SK-N-DZ (cell line): Measurements from ENCODE around the gene GTSF1L.

Experiments used
- DNase-seq: peaks from one replicate; pipeline ENCODE4 v3.0.0-alpha.2; 2015; ENCODE audit warnings: low spot score

The GTSF1L gene

DNA sequence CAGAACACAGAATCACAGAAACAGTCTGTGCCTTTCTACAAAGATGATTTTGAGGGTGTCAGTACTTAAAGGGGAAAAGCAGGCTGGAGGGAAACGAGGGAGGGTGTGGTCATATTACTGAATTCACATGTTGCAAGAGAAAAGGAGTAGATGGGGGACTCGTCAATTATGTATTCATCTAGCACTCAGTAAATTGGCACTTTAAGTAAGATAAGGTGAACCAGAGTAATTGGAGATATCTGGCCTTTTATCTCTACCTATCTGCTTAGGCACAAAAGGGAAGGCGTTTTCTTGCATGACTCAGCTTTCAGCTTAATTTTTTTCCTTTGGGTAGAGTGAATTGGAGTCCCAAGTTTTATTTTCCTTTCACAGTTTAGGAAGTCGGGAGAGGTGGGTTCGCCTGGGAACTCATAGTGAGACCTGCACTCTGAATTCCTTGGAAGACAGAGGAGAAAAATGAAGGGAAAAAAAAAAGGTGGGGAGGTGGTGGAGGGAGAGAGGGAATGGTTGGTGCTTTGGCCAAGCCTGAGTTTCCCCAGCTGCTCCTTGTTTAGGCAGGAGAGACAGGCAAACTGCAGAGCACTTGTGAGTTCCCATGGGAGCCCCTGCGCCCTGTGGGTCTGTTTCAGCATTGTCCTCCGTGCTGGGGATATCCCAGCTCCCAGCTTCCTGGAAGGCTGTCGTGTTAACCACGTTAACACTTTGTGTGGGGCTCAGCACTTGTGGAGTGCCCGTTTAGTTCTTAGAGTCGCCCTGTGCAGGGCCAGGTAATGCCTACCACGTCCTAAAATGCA lies 19.7 kb upstream of the GTSF1L start:
- peak; percentile 64 for DNase-seq

- no peak for DNase-seq
Observed at GRCh38 chr20:43744966-43745730, 18.3 kb upstream of the GTSF1L start.

DNA sequence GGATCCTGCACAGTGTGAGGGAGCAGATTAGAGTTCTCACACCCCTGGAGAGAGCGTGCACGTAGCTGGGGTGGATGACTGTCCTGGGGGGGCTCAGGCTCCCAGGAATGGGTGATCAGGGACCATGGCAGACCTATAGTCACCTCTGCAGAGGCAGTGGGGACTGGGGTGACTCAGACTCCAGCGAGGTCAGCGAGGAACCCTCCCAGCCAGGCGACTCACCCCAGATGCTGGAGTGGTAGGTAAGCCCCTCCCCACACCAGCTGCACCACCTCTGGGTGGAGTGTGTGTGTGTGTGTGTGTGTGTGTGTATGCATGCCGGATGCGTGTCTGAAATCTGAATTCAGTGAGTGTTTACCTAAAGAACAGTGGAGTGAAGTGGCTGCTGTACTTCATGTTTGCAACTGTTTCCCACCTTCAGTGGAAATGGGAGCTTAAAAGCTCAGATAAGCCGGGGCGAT lies 17.4 kb upstream of the GTSF1L start:
- no peak for DNase-seq

DNA sequence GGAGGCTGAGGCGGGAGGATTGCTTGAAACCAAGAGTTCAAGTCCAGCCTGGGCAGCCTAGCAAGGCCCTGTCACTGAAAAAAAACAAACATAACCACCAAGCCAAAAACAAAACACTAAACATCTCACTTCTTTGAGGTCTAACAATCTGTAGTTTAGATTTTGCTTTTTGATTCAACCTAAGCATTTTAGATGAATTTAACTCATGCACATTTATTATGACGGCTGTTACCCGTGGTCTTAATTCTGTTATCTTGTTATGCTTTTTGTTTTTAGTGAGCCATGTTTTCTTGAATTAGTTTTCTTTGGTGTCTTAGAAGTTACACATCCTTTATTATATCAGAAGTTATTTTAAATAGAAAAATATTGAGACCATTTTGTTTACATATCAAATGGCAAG lies 13.8 kb upstream of the GTSF1L start:
- DNase-seq, result no peak

- no peak for DNase-seq
Observed at GRCh38 chr20:43739148-43739749, 12.4 kb upstream of the GTSF1L start.

DNA sequence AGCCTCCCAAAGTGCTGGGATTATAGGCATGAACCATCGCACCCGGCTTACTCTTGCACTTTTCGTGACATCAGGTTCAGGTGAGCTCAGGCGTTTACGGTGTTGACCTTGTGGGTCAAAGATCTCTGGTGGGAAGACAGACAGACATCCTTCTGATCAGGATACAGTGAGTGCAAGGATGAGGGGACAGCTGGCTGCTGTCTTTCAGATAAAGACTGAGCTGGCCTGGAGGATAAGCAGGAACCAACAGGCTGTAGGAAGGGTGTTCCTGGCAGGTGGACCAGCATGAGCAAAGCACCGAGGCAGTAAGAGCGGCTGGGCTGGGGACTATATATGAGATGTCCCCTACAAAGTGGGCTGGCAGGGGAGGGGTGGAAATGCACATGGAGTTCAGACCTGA lies 11.1 kb upstream of the GTSF1L start:
- DNase-seq, result no peak

- DNase-seq, result no peak
Observed at GRCh38 chr20:43736588-43737158, 9.9 kb upstream of the GTSF1L start.

DNA sequence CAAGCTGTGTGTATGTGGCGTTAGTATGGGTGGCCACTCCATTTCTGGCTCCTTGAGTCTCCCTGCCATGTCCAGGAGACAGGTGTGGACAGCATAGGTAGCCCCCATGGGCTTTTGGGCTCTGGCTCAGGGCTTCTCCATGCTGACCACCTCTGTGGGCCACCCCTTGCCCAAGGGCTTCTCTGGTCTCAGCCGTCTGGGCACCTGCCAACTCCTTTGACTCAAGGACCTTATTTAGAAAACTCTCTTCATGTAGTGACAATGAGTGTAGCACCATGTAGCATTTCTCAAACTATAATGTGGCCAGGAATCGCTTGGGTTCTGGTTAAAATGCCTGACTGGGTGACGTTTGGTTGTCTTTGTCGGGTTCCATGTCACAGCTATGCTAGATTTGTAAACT lies 5.1 kb upstream of the GTSF1L start:
- no peak for DNase-seq

DNA sequence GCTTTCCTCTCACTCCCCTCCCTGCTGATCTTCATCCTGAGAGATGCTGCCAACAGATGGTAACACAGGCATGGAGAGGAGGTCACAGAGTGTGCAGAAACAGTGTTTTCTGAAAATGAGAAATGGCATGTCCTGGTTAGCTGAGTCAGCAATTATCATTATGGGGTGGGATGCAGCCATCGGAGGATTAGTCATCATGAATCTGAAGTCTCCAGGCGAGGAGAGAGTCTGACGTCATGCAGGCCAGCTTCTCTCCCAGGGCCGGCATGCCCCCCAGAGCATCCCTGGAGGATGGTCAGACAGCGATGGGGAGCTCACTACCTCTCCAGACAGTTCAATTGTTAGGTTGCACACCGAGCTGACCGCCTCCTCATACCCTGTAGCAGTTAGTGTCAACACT lies 4.7 kb upstream of the GTSF1L start:
- DNase-seq, result no peak

DNA sequence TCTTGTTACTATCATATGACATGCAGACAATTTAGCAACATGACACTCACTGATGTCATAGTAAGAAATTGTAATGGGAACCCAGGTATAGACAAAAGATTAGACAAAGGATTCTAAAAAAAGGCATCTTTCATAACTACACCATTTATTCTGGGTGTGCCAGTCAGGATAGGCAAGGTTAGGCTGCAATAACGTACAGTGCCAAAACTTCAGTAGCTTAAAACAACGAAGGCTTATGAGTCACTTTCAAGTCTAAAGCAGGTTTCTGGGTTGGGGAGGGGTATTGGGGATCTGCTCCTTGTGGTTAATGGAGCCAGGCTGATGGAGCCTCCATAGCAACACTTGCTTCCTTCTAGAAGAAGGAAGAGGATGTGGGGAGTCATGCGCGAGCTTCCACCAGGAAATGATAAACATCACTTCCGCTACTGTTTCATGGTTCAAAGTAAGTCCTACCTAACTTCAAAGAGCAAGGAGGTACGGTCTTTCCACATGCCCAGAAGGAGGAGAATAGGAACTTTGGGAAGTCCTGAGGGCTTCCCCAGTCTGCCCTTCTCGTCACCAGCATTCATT lies 2.0 kb upstream of the GTSF1L start:
- DNase-seq, result no peak

DNA sequence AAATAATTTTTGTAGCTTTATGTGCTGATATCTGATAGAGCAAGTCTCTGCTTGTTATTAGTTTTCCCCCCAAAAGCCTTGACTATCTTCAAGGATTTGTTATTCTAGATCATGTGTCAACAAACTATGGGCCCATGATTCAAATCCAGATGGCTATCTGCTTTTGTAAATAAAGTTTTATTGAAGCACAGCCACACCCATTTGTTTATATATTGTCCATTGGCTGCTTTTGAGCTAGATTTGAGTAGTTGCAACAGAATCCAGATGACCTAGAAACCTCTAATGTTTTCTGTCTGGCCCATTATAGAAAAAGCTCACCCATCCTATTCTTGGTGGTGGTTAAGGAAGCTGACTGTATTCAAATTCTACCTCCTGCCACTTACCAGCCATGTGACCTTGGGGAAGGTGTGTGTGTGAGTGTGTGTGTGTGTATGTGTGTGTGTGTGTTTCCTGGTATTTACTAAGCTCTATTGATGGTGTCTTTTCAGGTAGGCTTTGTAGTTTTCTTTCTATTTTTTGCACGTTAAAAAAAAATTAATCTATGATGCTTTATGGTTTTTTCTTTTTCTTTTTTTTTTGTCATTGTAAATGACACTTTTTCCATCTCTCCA lies 1.3 kb upstream of the GTSF1L start:
- DNase-seq, result no peak

DNA sequence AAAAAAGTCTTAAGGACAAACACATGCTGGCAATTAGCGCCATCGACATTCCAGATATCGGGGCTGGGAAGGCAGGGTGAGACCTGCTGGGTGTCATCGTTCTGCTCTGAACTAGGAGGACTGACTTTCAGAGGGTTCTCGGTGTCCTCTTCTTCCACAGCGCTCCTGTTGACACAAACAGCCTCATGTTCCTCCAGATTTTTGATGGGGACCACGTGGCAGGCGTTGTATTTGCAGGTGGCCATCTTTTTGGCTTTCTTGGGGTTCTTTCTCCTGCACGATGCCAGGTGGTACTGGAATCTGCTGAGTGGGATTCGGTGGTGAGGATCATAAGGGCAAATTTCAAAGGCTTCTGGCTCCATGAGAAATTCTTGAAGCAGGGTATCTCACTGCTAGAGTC lies 469 bp downstream of the GTSF1L start:
- no peak for DNase-seq

DNA sequence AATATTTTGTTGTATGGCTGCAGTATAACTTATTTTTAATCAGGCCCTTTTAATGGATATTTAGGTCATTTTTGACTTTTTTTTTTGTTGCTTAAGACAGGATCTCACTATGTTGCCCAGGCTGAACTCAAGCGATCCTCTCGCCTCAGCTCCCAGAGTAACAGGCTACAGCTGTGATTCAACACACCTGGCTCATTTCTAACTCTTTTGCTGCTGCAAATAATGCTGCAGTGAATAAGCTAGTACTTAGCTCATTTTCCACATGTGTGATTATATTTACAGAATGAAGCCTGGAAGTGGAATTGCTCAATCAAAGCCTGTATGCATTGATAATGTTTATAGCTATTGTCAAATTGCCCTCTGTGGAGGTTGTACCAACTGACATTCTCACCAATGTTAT lies 1.1 kb downstream of the GTSF1L start:
- DNase-seq, result no peak

- DNase-seq, result no peak
Observed at GRCh38 chr20:43724383-43724782, 2.4 kb downstream of the GTSF1L start.

DNA sequence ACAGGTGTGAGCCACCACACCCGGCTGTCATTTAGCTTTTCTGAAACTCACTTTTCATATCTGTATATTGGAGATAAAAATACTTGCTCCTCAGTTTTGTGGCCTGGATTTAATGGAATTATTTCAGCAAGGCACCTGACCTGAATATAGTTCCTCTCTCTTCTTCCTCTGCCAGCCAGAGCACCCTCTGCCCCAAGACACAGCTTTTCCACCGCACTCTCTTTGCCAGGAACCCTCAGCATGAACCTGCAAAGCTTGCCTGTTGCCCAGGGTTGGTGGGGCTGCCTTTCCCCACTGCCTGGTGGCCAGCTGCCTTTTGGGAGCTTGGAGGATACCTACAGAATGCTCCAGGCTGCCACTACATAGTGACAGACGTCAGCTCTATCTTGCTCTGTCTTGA lies 3.1 kb downstream of the GTSF1L start:
- no peak for DNase-seq

DNA sequence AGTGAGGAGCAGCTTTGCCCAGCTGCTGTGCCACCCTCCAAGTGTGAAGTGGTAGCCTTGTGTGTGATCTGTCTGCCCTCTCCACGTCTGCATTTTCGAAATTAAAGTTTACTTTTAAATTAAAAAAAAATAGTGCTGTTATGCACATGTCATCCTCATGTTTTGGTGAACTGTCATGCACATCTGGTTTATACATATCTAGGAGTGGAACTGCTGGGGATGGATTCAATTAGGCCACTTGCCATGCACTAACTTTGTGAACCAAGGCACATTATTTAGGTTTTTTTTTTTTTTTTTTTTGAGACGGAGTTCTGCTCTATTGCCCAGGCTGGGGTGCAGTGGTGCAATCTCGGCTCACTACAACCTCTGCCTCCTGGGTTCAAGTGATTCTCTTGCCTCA lies 3.6 kb downstream of the GTSF1L start:
- DNase-seq, result no peak

- no peak for DNase-seq
Observed at GRCh38 chr20:43722153-43722505, 4.7 kb downstream of the GTSF1L start.

- DNase-seq, result peak; percentile 43
Observed at GRCh38 chr20:43721429-43722152, 5.2 kb downstream of the GTSF1L start.

DNA sequence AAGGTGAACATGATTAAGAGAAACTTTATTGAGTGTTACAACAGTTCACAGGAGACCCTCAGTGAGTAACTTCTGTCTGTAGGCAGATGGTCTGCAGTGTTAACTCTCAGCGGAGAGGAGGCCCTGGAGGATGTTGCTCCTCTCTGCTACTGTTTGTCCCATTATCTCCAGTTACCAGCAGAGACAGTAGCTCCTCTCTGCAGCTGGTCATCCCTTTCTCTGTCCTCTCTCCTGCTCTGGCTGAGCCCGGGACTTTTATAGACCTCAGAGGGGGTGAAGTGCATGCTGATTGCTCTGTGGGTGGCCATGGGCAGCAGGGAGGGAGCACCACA lies 5.7 kb downstream of the GTSF1L start:
- DNase-seq, result no peak

GRCh38 chr20:43720007-43720406 lies 6.8 kb downstream of the GTSF1L start:
- no peak for DNase-seq

DNA sequence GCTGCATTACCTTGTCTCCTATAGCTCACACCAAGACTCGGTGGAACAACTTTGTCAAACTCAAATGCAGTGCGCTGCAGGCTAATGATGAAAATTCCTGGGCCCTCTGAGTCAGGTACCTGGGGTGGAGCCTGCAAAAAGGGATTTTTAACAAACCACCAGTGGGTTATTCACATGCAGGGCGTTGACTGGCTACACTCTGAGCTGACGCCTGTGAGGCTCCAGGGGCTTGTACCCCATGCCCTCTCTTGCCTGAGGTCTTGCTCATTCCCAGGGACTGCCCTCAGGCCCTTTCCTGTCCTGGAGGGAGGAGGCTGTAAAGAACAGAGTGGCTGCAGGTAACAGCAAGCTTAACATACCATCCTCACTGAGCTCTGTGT lies 9.2 kb downstream of the GTSF1L start:
- DNase-seq, result no peak
